Neutrophil (primary cell): Measurements from ENCODE around the gene ALPG.
"Not testable (repeated sequence)": the region's sequence is repeated elsewhere in the genome, so short reads cannot be mapped to it uniquely, and the experiment has no call there.

Experiments
- H3K27ac ChIP-seq: fragments of 200-600 bp; sonication (generic); 2 replicates; pipeline ENCODE4 v1.5.1; 2016; ENCODE audit warnings: mild to moderate bottlenecking, moderate library complexity
- H3K27me3 ChIP-seq: fragments of 200-600 bp; sonication (generic); 2 replicates; pipeline ENCODE4 v1.6.0; 2016; ENCODE audit warnings: mild to moderate bottlenecking
- H3K36me3 ChIP-seq: fragments of 200-600 bp; sonication (generic); 2 replicates; pipeline ENCODE4 v1.5.1; 2017
- H3K4me1 ChIP-seq, 2 experiments: fragments of 200-600 bp in 1 of 2; sonication (generic) in 1 of 2; 1 replicate in 1 of 2; 2 replicates in 1 of 2; pipeline versions ENCODE4 v1.5.1 to v1.6.1; 2013 to 2016; ENCODE audit warnings: low read depth in 1 of 2, low read length in 1 of 2, mild to moderate bottlenecking in 1 of 2, moderate library complexity in 1 of 2; ENCODE audit not compliant: control insufficient read depth in 1 of 2, insufficient read depth in 1 of 2
- H3K4me3 ChIP-seq, 2 experiments: fragments of 200-600 bp in 1 of 2; sonication (generic) in 1 of 2; 1 replicate in 1 of 2; 2 replicates in 1 of 2; pipeline ENCODE4 v1.5.1; 2013 to 2016; ENCODE audit warnings: low read depth in 1 of 2, low read length in 1 of 2, mild to moderate bottlenecking in 1 of 2, moderate library complexity in 1 of 2
- H3K9me3 ChIP-seq: fragments of 200-600 bp; sonication (generic); 2 replicates; pipeline ENCODE4 v1.5.1; 2016
- TF ChIP-seq, protein P1 (sequence below): fragments of 200-600 bp; sonication (generic); IDR thresholded peaks from 2 replicates; pipeline ENCODE4 v1.5.1; 2016; ENCODE audit warnings: antibody characterized with exemption

ALPG gene

DNA sequence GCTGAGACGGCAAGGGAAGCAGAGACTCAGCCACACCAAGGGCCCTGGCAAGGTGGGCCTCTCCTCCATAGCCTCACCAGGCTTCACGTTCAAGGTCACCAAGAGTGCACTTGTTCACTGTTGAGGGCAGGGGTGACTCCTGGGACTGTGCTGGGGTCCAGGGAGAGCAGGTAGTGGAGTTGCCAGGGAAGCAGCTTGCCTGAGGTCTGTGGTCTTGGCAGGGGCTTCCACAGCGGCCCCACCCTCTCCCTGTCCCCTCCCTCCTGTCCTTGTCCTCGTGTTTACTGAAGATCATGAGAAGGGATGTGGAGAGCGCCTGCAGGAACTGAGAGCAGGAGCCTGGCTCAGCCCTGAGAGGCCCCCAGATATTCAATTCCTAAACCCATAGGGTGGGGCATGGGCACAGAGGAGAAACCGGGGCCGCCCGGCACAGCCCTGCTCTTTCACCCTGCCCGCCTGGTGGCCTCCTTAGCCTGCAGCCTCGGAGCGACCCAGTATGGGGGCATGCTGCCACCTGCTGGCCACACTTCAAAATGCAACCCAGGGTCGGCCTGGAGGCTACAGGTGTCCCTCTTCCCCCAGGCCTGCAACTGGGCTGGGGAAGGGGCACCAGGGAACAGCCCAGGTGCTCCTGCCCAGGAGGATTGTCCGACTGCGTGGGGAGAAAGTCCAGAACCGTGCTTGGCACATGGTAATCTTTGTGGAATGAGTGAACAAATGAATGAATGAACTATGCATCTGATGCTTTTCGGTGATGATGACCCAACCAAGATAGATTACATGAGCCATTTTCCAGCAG lies 33.8 kb downstream of the ALPG start:
- not testable (repeated sequence) for H3K27ac ChIP-seq, H3K36me3 ChIP-seq, H3K4me1 ChIP-seq, H3K9me3 ChIP-seq, H3K4me3 ChIP-seq, H3K27me3 ChIP-seq
- TF ChIP-seq, protein P1, sequence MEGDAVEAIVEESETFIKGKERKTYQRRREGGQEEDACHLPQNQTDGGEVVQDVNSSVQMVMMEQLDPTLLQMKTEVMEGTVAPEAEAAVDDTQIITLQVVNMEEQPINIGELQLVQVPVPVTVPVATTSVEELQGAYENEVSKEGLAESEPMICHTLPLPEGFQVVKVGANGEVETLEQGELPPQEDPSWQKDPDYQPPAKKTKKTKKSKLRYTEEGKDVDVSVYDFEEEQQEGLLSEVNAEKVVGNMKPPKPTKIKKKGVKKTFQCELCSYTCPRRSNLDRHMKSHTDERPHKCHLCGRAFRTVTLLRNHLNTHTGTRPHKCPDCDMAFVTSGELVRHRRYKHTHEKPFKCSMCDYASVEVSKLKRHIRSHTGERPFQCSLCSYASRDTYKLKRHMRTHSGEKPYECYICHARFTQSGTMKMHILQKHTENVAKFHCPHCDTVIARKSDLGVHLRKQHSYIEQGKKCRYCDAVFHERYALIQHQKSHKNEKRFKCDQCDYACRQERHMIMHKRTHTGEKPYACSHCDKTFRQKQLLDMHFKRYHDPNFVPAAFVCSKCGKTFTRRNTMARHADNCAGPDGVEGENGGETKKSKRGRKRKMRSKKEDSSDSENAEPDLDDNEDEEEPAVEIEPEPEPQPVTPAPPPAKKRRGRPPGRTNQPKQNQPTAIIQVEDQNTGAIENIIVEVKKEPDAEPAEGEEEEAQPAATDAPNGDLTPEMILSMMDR = peak; percentile 82

DNA sequence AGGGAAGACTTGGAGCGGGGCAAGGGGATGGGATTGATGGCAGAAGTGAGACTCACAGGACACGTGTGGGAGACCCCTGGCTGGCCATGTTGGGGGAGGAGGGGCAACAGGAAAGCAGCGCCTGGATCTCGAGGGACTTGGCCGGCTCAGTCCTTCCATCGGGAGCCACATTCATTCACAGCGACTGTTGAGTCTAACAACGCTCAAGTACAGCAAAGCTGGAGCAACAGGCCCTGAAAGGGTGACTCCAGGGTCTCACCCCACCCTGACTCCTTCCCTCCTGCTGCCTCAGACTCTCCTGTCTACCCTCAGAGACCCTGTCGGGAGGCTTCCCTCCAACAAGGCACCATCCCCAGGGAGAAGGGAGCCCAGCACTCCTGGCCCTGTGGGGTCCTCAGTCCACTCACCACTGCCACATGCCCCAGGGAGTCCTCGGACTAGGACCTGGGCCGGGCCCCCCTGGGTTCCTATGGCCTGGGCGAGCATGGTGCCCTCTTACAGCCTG lies 34.6 kb downstream of the ALPG start:
- H3K27ac ChIP-seq = no peak overlapping the region
- no peak overlapping the region for H3K4me3 ChIP-seq
- TF ChIP-seq, protein P1 = no peak
- H3K36me3 ChIP-seq = no peaks in the 10 kb centered on the region
- H3K27me3 ChIP-seq = peaks cover 4% of the 10 kb centered on the region
- H3K4me1 ChIP-seq = no peaks in the 10 kb centered on the region
- H3K9me3 ChIP-seq = no peaks in the 10 kb centered on the region

DNA sequence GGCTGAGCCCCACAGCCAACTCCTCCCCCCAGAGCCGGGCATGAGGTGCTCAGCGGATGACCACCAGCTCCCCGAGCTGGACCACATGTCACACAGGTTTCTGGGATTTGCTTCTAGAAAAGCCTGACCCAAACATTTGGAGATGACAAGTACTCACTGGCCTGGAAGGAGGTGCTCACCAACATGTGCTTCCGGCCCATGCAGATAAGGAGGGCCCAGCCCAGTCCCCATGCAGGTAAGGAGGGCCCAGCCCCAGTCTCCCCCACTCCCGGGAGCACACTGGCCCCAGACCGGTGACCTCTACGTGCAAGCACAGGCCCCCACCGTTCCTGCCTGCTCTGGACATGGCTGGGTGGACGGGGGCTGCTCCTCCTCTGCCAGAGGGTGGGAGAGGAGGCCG lies 35.3 kb downstream of the ALPG start:
- H3K27ac ChIP-seq, H3K4me3 ChIP-seq, H3K27me3 ChIP-seq, H3K9me3 ChIP-seq, H3K36me3 ChIP-seq, H3K4me1 ChIP-seq: not testable (repeated sequence)

DNA sequence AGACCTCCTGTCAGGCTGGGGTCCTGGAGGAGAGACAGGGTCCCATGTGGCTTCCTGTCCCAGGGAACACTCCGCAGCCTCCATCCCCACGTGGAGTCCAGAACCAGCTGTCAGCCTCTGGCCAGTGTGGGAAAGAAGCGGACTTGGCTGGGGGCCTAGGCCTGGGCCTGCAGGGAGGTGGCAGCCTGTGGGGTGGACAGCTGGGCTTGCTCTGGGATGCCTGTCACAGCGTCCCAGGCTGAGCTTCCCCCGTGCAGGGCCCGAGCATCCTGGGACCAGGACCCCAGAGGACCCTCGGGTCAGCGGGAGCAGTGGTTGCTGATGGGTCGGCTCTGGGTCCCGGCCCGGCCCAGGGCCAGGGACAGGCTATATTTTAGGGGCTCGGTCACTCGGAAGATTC lies 35.8 kb downstream of the ALPG start:
- H3K27me3 ChIP-seq, H3K36me3 ChIP-seq, H3K4me1 ChIP-seq, H3K9me3 ChIP-seq, H3K4me3 ChIP-seq, H3K27ac ChIP-seq: not testable (repeated sequence)

DNA sequence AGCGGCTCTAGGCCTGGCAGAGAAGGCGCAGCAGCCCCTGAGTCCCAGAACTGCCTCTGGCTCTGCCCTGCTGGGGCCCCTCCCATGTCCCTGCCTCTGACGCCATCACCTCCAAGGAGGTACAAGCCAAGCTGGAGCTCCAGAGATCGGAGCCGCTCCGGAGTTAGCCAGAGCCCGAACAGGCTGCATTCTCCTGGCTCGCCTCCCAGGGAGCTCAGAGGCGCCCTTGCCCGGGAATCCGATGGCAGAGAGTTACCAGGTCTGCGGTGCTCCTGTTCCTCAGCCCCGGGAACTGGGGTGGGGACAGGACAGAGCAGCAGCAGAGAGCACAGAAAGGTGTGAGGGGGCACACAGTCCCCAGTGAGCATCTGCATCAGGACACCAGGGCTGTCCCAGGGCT lies 36.4 kb downstream of the ALPG start:
- not testable (repeated sequence) for H3K36me3 ChIP-seq, H3K9me3 ChIP-seq, H3K27me3 ChIP-seq, H3K4me1 ChIP-seq, H3K27ac ChIP-seq, H3K4me3 ChIP-seq

DNA sequence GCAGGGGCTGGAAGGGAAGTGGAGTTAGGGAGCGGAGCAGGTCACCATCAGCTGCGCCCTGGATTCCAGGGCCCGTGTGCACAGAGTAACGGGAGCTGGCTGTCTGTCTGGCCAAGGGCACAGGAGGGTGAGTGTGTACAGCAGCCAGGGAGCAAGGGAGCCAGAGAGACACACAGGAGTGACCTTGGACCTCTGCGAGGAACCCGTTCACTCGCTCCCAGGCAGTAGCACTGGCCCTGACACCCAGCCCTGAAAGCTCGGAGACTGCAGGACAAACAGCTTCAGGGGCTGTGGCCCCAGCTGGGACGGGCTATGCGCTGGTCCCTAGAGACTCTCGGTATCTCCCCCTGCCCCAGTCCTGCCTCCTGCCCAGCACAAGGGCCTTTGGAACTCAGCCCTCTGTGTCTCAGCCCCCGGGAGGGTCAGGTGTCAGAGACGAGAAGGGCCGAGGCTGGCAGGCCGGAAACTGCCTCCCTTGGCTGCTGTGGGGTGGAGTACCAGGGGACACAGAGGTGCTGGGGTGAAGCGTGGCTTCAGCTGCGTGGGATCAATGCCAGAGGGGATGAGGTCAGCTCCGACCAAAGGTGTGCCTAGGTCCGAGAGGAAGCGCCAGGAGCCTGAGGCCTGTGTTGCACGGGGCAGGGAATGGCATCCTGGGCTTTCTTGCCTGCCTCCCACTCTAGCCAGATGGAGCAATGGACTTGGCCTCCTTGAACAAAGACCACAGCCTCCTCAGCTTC lies 37.2 kb downstream of the ALPG start:
- H3K27me3 ChIP-seq = not testable (repeated sequence)

DNA sequence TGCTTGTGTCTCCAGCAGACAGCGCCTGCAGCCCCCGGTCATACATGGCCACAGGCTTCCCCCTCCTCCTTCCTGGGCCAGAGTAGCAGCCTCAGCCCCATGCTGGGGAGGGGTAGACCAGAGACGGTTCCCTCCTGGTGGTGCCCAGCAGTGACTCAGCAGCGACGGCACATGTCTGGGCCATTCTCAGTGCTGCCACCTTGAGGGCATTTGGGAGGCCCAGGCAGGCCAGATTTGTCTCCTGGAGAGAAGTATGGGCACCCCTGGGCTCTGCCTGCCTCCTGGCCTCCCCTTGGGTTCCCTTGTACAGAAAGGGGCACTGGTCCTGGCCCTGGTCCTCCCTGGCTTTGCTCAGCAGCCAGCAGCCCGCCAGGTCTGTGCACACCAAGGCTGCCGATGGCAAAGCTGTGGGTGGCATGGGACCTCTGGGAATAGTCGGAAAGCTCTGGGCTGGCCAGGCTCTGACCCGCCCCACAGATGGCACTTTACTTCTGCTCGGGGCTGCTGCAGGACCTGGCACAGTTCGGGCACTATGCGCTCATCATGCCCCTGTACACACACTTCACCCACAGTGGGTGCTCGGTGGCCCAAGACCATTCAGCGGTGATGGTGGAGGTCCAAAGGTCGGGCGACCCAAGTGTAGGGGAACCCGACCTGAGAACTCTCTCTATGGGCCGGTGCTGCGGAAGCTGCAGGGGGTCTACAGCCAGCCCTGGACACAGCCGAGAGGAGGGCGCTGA lies 37.9 kb downstream of the ALPG start:
- no peak overlapping the region for H3K27ac ChIP-seq
- peaks cover 4% of the 10 kb centered on the region for H3K27me3 ChIP-seq
- H3K9me3 ChIP-seq = no peaks in the 10 kb centered on the region
- TF ChIP-seq, protein P1 = no peak
- H3K36me3 ChIP-seq = no peaks in the 10 kb centered on the region
- H3K4me3 ChIP-seq = no peak overlapping the region
- H3K4me1 ChIP-seq = no peaks in the 10 kb centered on the region

More for the DNA sequence above, 37.2 kb downstream of the ALPG start:
- H3K4me3 ChIP-seq, H3K9me3 ChIP-seq, H3K4me1 ChIP-seq, H3K36me3 ChIP-seq, H3K27ac ChIP-seq: not testable (repeated sequence)

DNA sequence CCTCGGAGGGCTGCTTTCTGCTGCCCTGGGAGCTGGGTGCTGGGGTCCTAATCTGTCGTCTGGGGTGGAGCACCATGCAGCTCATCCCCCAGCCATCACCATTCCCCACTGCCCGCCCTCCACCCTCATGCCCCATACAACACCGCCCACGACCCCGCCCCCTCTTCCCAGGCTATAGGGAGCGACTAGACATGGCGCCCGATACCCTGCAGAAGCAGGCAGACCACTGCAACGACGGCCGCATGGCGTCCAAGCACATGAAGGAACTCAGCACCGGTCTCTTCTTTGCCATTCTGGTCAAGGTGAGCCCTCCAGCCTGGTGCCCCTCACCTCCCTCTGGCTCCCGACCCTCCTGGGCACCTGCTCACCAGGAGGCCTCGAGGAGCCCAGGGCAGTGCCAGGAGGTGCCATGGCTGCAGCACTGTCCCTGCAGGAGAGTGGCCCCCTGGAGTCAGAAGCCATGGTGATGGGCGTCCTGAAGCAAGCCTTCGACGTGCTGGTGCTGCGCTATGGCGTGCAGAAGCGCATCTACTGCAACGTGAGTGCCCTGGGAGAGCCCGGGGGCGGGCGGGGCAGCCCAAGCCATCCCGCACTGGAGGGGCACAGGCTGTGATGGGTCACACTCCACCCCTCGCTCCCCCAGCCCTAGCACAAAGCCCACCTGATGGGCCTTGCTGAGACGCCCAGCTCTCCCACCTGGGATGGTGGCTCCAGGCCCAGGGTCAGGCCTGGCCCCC lies 38.7 kb downstream of the ALPG start:
- not testable (repeated sequence) for H3K36me3 ChIP-seq, H3K4me1 ChIP-seq, H3K4me3 ChIP-seq, H3K27ac ChIP-seq, H3K9me3 ChIP-seq, H3K27me3 ChIP-seq

DNA sequence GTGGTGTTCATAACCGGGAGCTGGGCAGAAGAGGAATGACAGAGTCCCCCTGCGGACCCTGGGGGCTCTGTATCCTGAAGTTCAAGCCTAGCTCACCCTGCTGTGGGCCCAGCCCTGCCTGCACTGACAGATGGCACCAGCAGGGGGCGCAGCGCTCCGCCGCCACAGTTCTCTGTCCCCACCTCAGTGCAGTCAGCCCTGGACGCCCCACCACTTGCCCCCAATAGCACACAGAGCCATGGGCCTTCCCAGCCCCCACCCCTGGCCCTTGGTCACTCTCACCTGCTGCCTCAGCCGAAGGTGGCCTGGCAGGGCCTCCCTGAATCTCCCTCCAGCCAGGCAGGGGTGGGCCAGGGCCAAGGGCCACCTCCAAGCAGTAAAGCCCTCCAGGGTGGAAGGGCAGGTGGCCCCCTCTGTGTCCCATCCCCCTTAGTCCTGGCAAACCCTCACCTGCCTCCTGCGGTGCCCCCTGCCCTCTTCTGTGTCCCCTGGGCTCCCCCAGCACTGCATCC lies 39.7 kb downstream of the ALPG start:
- H3K36me3 ChIP-seq, H3K27ac ChIP-seq, H3K9me3 ChIP-seq, H3K4me1 ChIP-seq, H3K27me3 ChIP-seq, H3K4me3 ChIP-seq: not testable (repeated sequence)
